ENCODE data around the gene ENO2.

GRCh38 chr12:6927379-6928021 lies 13.1 kb downstream of the ENO2 start, which contains the start of gene ATN1:
- TF ChIP-seq, protein P1, sequence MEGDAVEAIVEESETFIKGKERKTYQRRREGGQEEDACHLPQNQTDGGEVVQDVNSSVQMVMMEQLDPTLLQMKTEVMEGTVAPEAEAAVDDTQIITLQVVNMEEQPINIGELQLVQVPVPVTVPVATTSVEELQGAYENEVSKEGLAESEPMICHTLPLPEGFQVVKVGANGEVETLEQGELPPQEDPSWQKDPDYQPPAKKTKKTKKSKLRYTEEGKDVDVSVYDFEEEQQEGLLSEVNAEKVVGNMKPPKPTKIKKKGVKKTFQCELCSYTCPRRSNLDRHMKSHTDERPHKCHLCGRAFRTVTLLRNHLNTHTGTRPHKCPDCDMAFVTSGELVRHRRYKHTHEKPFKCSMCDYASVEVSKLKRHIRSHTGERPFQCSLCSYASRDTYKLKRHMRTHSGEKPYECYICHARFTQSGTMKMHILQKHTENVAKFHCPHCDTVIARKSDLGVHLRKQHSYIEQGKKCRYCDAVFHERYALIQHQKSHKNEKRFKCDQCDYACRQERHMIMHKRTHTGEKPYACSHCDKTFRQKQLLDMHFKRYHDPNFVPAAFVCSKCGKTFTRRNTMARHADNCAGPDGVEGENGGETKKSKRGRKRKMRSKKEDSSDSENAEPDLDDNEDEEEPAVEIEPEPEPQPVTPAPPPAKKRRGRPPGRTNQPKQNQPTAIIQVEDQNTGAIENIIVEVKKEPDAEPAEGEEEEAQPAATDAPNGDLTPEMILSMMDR (IDR thresholded peaks at IDR 0.05; ENCODE audit: low read length) = no peak
- TF ChIP-seq EZH2 (optimal IDR thresholded peaks at IDR 0.05; ENCODE audit: low read depth, low read length) = no peak

Data from MM.1S (cell line).